NB4 (cell line): ENCODE results near the gene CEP43.

Experiments
- MYC ChIP-seq: IDR thresholded peaks from 2 replicates; pipeline ENCODE4 v1.6.1; 2011; ENCODE audit warnings: low read depth, low read length
- POLR2A ChIP-seq: IDR thresholded peaks from 2 replicates; pipeline ENCODE4 v1.6.1; 2011; ENCODE audit warnings: mild to moderate bottlenecking; ENCODE audit not compliant: insufficient read length; ENCODE audit errors: extremely low read depth
- TF ChIP-seq, protein P1 (sequence below): IDR thresholded peaks from one replicate; pipeline ENCODE4 v1.5.1; 2012; ENCODE audit warnings: low read depth, low read length

DNA sequence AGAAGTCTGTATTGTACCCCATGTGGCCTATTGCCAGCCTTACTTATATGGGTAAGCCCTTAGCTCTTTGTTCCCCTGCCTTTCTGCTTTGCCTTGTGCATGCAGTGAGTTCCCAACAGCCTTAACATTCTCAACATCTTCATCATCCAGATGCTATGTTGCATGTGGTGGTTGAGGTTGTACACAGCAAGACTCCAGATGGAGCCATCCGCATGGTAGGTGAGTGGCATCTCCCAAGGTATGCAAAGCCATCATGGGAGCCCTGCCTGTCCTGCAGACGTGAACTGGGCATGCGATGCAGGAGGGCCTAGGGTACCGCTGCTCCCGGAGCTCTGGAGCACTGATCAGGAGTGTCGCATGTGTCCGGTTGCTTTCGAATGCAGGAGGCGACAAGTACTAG, 16.1 kb downstream of the CEP43 start:
- TF ChIP-seq, protein P1, sequence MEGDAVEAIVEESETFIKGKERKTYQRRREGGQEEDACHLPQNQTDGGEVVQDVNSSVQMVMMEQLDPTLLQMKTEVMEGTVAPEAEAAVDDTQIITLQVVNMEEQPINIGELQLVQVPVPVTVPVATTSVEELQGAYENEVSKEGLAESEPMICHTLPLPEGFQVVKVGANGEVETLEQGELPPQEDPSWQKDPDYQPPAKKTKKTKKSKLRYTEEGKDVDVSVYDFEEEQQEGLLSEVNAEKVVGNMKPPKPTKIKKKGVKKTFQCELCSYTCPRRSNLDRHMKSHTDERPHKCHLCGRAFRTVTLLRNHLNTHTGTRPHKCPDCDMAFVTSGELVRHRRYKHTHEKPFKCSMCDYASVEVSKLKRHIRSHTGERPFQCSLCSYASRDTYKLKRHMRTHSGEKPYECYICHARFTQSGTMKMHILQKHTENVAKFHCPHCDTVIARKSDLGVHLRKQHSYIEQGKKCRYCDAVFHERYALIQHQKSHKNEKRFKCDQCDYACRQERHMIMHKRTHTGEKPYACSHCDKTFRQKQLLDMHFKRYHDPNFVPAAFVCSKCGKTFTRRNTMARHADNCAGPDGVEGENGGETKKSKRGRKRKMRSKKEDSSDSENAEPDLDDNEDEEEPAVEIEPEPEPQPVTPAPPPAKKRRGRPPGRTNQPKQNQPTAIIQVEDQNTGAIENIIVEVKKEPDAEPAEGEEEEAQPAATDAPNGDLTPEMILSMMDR, result no peak
- TF ChIP-seq POLR2A, result no peak
- no peak for TF ChIP-seq MYC
